B cell (primary cell): ENCODE results near the gene L3MBTL4. TPM values are rescaled to one million over a fixed set of nuclear protein-coding genes. Genes with fewer than 3 reads are reported as not detected.

Source experiments
- ATAC-seq: fragments of 200-7000 bp; cut with Tn5 transposase; one replicate; pipeline ENCODE4 v1.10.0; 2021; ENCODE audit warnings: low read depth, mild to moderate bottlenecking, moderate number of reproducible peaks, moderate library complexity
- CTCF ChIA-PET: fragments of 350-600 bp; sonication (Branson Sonifier 250); formaldehyde crosslinking; loops from one replicate; lab custom pipeline; 2021; ENCODE audit warnings: antibody characterized with exemption, inconsistent platforms; lab: Charles Lee
- POLR2A ChIA-PET: fragments of 350-600 bp; sonication (Branson Sonifier 250); formaldehyde crosslinking; loops from one replicate; lab custom pipeline; 2021; ENCODE audit warnings: antibody characterized with exemption; lab: Charles Lee
- DNase-seq: peaks from one replicate; pipeline ENCODE4 v3.0.0; 2013
- H2AFZ ChIP-seq: 2 replicates; pipeline ENCODE4 v1.6.1; 2012; ENCODE audit warnings: mild to moderate bottlenecking, low read depth, low read length; ENCODE audit not compliant: insufficient read depth, poor library complexity, severe bottlenecking
- H3K27ac ChIP-seq, 2 donors: 1 replicate in 1 of 2; 2 replicates in 1 of 2; pipeline ENCODE4 v1.5.1; 2012 to 2013; ENCODE audit warnings: low read length in 2 of 2, mild to moderate bottlenecking in 2 of 2, moderate library complexity in 1 of 2
- H3K27me3 ChIP-seq, 4 experiments: fragments of 200-600 bp in 1 of 4; sonication (generic) in 1 of 4; replicated peaks in 1 of 4; 1 replicate in 2 of 4; 2 replicates in 2 of 4; pipeline versions ENCODE4 v1.6.1 to v1.7.0; 2013 to 2016; ENCODE audit warnings: low read length in 3 of 4, mild to moderate bottlenecking in 2 of 4, mixed read lengths in 1 of 4, moderate library complexity in 1 of 4; ENCODE audit not compliant: insufficient read depth in 4 of 4, control insufficient read depth in 3 of 4; ENCODE audit errors: control extremely low read depth in 1 of 4
- H3K36me3 ChIP-seq, 2 experiments: replicated peaks in 1 of 2; 1 replicate in 1 of 2; 2 replicates in 1 of 2; pipeline versions ENCODE4 v1.6.1 to v1.7.1; 2013; ENCODE audit warnings: low read length in 1 of 2; ENCODE audit not compliant: insufficient read depth in 2 of 2, control insufficient read depth in 1 of 2; ENCODE audit errors: control extremely low read depth in 1 of 2, extremely low read depth in 1 of 2
- H3K4me1 ChIP-seq, 2 donors: fragments of 200-600 bp in 1 of 2; sonication (generic) in 1 of 2; 1 replicate in 1 of 2; 2 replicates in 1 of 2; pipeline versions ENCODE4 v1.5.1 to v1.6.1; 2013 to 2017; ENCODE audit warnings: low read length in 2 of 2; ENCODE audit not compliant: control insufficient read depth in 2 of 2, insufficient read depth in 2 of 2
- H3K4me2 ChIP-seq: replicated peaks from 2 replicates; pipeline ENCODE3; 2012; ENCODE audit warnings: mild to moderate bottlenecking, low read depth, low read length; ENCODE audit not compliant: poor library complexity, severe bottlenecking
- H3K4me3 ChIP-seq, 5 experiments: fragments of 200-600 bp in 1 of 5; sonication (generic) in 1 of 5; 1 replicate in 3 of 5; 2 replicates in 2 of 5; pipeline versions ENCODE4 v1.5.1 to v1.7.0; 2011 to 2016; ENCODE audit warnings: low read length in 4 of 5, mild to moderate bottlenecking in 4 of 5, low read depth in 2 of 5, control low read depth in 1 of 5, moderate library complexity in 1 of 5; ENCODE audit not compliant: insufficient read depth in 1 of 5; ENCODE audit errors: control extremely low read depth in 1 of 5, extremely low read depth in 1 of 5
- H3K79me2 ChIP-seq: fragments of 200-600 bp; sonication (generic); one replicate; pipeline ENCODE4 v1.6.0; 2016; ENCODE audit warnings: low read length; ENCODE audit not compliant: control insufficient read depth, insufficient read depth
- H3K9ac ChIP-seq: fragments of 200-600 bp; sonication (generic); 2 replicates; pipeline ENCODE4 v1.6.1; 2017; ENCODE audit warnings: mild to moderate bottlenecking, low read length, moderate library complexity
- H3K9me3 ChIP-seq, 3 donors: one replicate each; pipeline versions ENCODE4 v1.6.1 to v1.7.1; 2013; ENCODE audit warnings: low read length in 2 of 3; ENCODE audit not compliant: control insufficient read depth in 2 of 3, insufficient read depth in 1 of 3; ENCODE audit errors: control extremely low read depth in 1 of 3
- H4K20me1 ChIP-seq: 2 replicates; pipeline ENCODE4 v1.6.0; 2012; ENCODE audit warnings: mild to moderate bottlenecking, low read length; ENCODE audit not compliant: insufficient read depth, control insufficient read depth, poor library complexity, severe bottlenecking
- H3K27ac Mint-ChIP-seq: one replicate; pipeline ENCODE4 v1.8.0; 2021; ENCODE audit warnings: mixed read lengths
- H3K27me3 Mint-ChIP-seq: one replicate; pipeline ENCODE4 v1.8.0; 2021; ENCODE audit warnings: mixed read lengths
- H3K4me1 Mint-ChIP-seq: one replicate; pipeline ENCODE4 v1.8.0; 2021; ENCODE audit warnings: mixed read lengths
- H3K4me3 Mint-ChIP-seq: one replicate; pipeline ENCODE4 v1.8.0; 2021; ENCODE audit warnings: mixed read lengths
- H3K9me3 Mint-ChIP-seq: one replicate; pipeline ENCODE4 v1.8.0; 2022; ENCODE audit warnings: mixed read lengths; ENCODE audit not compliant: insufficient read depth
- EZH2 ChIP-seq: IDR thresholded peaks from 2 replicates; pipeline ENCODE4 v1.6.1; 2012; ENCODE audit warnings: borderline replicate concordance, low read depth, mild to moderate bottlenecking, moderate library complexity, low read length; ENCODE audit not compliant: insufficient read depth, poor library complexity, severe bottlenecking
- WGBS: methylation state at CpG from one replicate; pipeline ENCODE4 v1.1.5; 2013; ENCODE audit warnings: missing lambda C conversion rate; ENCODE audit not compliant: insufficient coverage; 5-methylcytosine and 5-hydroxymethylcytosine counted together
- intact Hi-C: fragments of 100-400 bp; cut with micrococcal nuclease; formaldehyde crosslinking; loops from one replicate; pipeline ENCODE4 v1.10.0; 2022
- polyA plus RNA-seq: library from polyadenylated mRNA; depleted of rRNA; stranded (reverse); fragments of >200 nt; gene quantifications from 2 replicates; pipeline ENCODE4 v1.2.3, GENCODE V29; 2012
- total RNA-seq, 2 donors: library from RNA; stranded (reverse); fragments of 120-200 nt in 1 of 2; gene quantifications; 1 replicate in 1 of 2; 2 replicates in 1 of 2; pipeline versions ENCODE4 v1.2.3 to v1.2.4, GENCODE V29; 2013 to 2022
- TF ChIP-seq, protein P1 (sequence below): fragments of 200-600 bp; IDR thresholded peaks from one replicate; pipeline ENCODE4 v1.8.0; 2022; ENCODE audit warnings: antibody characterized with exemption, mild to moderate bottlenecking

The L3MBTL4 gene
- total and polyA plus RNA-seq, 2 donors (not counting 1 experiment from before 2014, with no cell fraction given): 3.0 to 11.9 TPM

- Histone ChIP-seq H3K27me3 (no peaks in the 10 kb centered on the region), H3K79me2 (peaks cover 6% of the 10 kb centered on the region), H3K9me3 (peaks cover 0 to 10% (median 0%) of the 10 kb centered on the region in 3 donors), H3K4me1 (no peaks in the 10 kb centered on the region), H2AFZ (no peak overlapping the region), H3K27ac (no peak overlapping the region), H3K36me3 (no peaks in the 10 kb centered on the region), H3K4me2 (no peak overlapping the region), H3K4me3 (no peak overlapping the region), H3K9ac (no peak overlapping the region), H4K20me1 (no peaks in the 10 kb centered on the region)
- Mint-ChIP-seq H3K4me1 (peaks cover 9% of the 10 kb centered on the region), H3K4me3 (no peak overlapping the region), H3K27me3 (no peaks in the 10 kb centered on the region), H3K9me3 (peaks cover 13% of the 10 kb centered on the region), H3K27ac (no peak overlapping the region)
- CTCF ChIA-PET: no interaction called here
- ATAC-seq: no peak
- POLR2A ChIA-PET: no interaction called here
- no peak for TF ChIP-seq EZH2
- TF ChIP-seq, protein P1, sequence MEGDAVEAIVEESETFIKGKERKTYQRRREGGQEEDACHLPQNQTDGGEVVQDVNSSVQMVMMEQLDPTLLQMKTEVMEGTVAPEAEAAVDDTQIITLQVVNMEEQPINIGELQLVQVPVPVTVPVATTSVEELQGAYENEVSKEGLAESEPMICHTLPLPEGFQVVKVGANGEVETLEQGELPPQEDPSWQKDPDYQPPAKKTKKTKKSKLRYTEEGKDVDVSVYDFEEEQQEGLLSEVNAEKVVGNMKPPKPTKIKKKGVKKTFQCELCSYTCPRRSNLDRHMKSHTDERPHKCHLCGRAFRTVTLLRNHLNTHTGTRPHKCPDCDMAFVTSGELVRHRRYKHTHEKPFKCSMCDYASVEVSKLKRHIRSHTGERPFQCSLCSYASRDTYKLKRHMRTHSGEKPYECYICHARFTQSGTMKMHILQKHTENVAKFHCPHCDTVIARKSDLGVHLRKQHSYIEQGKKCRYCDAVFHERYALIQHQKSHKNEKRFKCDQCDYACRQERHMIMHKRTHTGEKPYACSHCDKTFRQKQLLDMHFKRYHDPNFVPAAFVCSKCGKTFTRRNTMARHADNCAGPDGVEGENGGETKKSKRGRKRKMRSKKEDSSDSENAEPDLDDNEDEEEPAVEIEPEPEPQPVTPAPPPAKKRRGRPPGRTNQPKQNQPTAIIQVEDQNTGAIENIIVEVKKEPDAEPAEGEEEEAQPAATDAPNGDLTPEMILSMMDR: no peak
- no peak for DNase-seq
- intact Hi-C loops: no loop called here
Observed at GRCh38 chr18:6330786-6331185, 83.9 kb downstream of the L3MBTL4 start.

DNA sequence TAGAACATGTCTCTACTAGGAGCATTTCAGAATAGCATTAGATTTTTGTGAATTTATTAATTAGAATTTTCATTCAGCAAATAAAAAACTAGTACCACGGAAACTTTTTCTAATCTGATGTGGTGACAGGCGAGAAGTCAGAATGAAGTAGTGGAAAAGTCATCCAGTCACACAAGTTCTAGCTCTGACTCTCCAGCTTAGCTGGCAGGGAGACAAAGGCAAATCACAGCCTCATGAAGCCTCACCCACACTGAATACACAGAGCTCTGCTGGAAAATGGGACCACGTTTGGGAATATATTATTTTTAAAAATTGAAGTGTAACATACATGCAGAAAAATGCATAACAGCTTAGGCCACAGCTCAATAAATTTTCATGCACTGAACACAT lies 86.1 kb downstream of the L3MBTL4 start:
- Histone ChIP-seq H3K27ac (no peak overlapping the region), H2AFZ (no peak overlapping the region), H3K36me3 (peaks cover 0 to 3% of the 10 kb centered on the region in 2 experiments), H3K27me3 (no peaks in the 10 kb centered on the region), H3K79me2 (no peaks in the 10 kb centered on the region), H3K9me3 (peaks cover 0 to 20% (median 9%) of the 10 kb centered on the region in 3 donors), H4K20me1 (no peaks in the 10 kb centered on the region), H3K4me2 (no peak overlapping the region), H3K4me1 (no peaks in the 10 kb centered on the region), H3K9ac (no peak overlapping the region), H3K4me3 (no peak overlapping the region)
- Mint-ChIP-seq H3K9me3 (peaks cover 13% of the 10 kb centered on the region), H3K4me1 (peaks cover 9% of the 10 kb centered on the region), H3K27ac (no peak overlapping the region), H3K27me3 (no peaks in the 10 kb centered on the region), H3K4me3 (no peak overlapping the region)
- ChIA-PET CTCF (no interaction called here), POLR2A (no interaction called here)
- ATAC-seq: no peak
- no peak for TF ChIP-seq EZH2
- TF ChIP-seq, protein P1: no peak
- no CpG with 5 or more reads among the region's 3 CpGs for WGBS
- intact Hi-C loops: no loop called here
- DNase-seq: no peak
